Measurements from ENCODE around the gene CUEDC1.
"Not testable (repeated sequence)": the region's sequence is repeated elsewhere in the genome, so short reads cannot be mapped to it uniquely, and the experiment has no call there.

Gene CUEDC1

GRCh38 chr17:57852955-57853328, 102.3 kb downstream of the CUEDC1 start:
- DNase-seq, result no peak
- H3K36me3 ChIP-seq, result peaks cover 0 to 6% (median 3%) of the 10 kb centered on the region in 3 donors
- intact Hi-C loops (cut with DNase I; ENCODE audit: low total_unique reads), result loop anchor here (10.0 kb wide), 1 partner anchor 232 kb away; the partner anchor contains the start of gene DYNLL2
- peaks cover 0 to 71% (median 46%) of the 10 kb centered on the region in 4 donors for H3K4me1 ChIP-seq
- H3K27me3 ChIP-seq, result no peaks in the 10 kb centered on the region
- H3K4me3 ChIP-seq, result no peak overlapping the region
- no peaks in the 10 kb centered on the region for H3K9me3 ChIP-seq
- TF ChIP-seq, protein P1, sequence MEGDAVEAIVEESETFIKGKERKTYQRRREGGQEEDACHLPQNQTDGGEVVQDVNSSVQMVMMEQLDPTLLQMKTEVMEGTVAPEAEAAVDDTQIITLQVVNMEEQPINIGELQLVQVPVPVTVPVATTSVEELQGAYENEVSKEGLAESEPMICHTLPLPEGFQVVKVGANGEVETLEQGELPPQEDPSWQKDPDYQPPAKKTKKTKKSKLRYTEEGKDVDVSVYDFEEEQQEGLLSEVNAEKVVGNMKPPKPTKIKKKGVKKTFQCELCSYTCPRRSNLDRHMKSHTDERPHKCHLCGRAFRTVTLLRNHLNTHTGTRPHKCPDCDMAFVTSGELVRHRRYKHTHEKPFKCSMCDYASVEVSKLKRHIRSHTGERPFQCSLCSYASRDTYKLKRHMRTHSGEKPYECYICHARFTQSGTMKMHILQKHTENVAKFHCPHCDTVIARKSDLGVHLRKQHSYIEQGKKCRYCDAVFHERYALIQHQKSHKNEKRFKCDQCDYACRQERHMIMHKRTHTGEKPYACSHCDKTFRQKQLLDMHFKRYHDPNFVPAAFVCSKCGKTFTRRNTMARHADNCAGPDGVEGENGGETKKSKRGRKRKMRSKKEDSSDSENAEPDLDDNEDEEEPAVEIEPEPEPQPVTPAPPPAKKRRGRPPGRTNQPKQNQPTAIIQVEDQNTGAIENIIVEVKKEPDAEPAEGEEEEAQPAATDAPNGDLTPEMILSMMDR (IDR thresholded peaks at IDR 0.05), result no peak
- peak overlapping the region; percentile 85 to 94 for H3K27ac ChIP-seq

- peak overlapping the region; percentile 79 to 88 for H3K4me3 ChIP-seq
Measured at GRCh38 chr17:57852092-57852954, 102.9 kb downstream of the CUEDC1 start.

DNA sequence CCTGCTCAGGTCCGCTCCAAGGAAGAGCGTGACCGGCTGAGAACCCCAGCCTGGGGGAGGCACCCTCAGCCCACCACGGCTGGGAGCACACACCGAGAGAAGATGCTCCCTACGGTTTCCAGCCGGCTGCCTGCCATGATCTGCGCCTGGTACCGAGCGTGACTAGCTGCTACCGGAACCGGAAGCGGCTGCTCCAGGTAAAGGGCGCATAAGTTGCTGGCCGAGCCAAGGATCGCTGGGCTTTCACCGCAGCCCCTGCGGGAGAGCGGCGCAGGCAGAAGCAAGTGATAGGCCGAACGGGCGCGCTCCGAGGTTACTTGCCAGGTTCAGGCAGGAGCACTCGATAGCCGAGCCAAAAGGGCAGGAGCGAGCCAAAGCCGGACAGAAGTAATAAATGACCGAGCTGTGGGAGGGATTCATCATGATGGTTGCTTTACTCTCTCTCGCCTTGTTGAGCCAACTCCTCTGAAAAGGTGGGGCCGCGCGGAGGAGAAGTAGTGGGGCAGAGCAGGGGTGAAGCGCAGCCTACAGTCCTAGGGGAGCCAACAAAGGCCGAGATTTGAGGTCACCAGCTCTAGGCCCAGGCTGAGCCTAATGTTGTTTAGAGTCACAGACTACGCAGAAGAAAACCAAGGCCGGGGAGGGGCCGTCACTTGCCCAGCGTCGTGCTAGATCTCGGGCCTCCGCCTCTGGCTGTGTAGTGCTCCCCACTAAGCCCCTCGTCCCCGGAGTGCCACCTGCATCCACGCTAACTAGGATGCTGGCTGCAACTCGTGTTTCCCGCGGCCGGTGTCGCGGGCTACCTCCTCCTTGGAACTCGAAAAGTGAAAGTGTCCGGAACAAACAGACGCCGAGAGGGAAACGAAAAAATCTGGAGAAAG, 105.1 kb downstream of the CUEDC1 start, which contains the start of gene MRPS23:
MRPS23 (minus strand) TSS at position 171 of the 881 bp plus-strand sequence; CDS start at position 137, 34 bp downstream.
- Histone ChIP-seq H3K4me3 (peak within 1 kb of the TSS; percentile 79 to 88), H3K4me1 (peaks cover 0 to 59% (median 46%) of the 10 kb centered on the region in 4 donors), H3K9me3 (no peaks in the 10 kb centered on the region), H3K27ac (peak within 1 kb of the TSS; percentile 85 to 94), H3K36me3 (peaks cover 0 to 22% (median 8%) of the 10 kb centered on the region in 3 donors), H3K27me3 (no peaks in the 10 kb centered on the region)
- peak; percentile 98 to 99 for DNase-seq
- intact Hi-C loops (cut with DNase I; ENCODE audit: low total_unique reads), result loop anchor here (10.0 kb wide), 1 partner anchor 235 kb away; the partner anchor contains the start of gene DYNLL2
- TF ChIP-seq, protein P1 (IDR thresholded peaks at IDR 0.05), result no peak

More at GRCh38 chr17:57852092-57852954, 102.9 kb downstream of the CUEDC1 start:
- Histone ChIP-seq H3K36me3 (peaks cover 0 to 7% (median 6%) of the 10 kb centered on the region in 3 donors), H3K27me3 (no peaks in the 10 kb centered on the region), H3K27ac (peak overlapping the region; percentile 85 to 94), H3K9me3 (no peaks in the 10 kb centered on the region), H3K4me1 (peaks cover 0 to 66% (median 45%) of the 10 kb centered on the region in 4 donors)
- TF ChIP-seq, protein P1 (IDR thresholded peaks at IDR 0.05), result no peak
- intact Hi-C loops (cut with DNase I; ENCODE audit: low total_unique reads), result loop anchor here (10.0 kb wide), 1 partner anchor 232 kb away; the partner anchor contains the start of gene DYNLL2
- no peak for DNase-seq

- Histone ChIP-seq H3K36me3 (peaks cover 0 to 25% (median 12%) of the 10 kb centered on the region in 3 donors), H3K27ac (peak overlapping the region; percentile 85 to 94), H3K9me3 (no peaks in the 10 kb centered on the region), H3K4me3 (peak overlapping the region; percentile 79 to 88), H3K4me1 (peaks cover 0 to 51% (median 45%) of the 10 kb centered on the region in 4 donors), H3K27me3 (no peaks in the 10 kb centered on the region)
- TF ChIP-seq, protein P1 (IDR thresholded peaks at IDR 0.05), result no peak
- intact Hi-C loops (cut with DNase I; ENCODE audit: low total_unique reads), result no loop called here
- DNase-seq, result no peak
Measured at GRCh38 chr17:57849163-57849873, 105.9 kb downstream of the CUEDC1 start.

GRCh38 chr17:57846056-57846945, 108.9 kb downstream of the CUEDC1 start:
- intact Hi-C loops (cut with DNase I; ENCODE audit: low total_unique reads); H3K9me3 ChIP-seq; H3K27ac ChIP-seq; H3K27me3 ChIP-seq; DNase-seq; H3K4me3 ChIP-seq: not testable (repeated sequence)
- peaks cover 0 to 24% (median 19%) of the 10 kb centered on the region in 4 donors for H3K4me1 ChIP-seq
- peaks cover 0 to 40% (median 12%) of the 10 kb centered on the region in 3 donors for H3K36me3 ChIP-seq
